22Rv1 (cell line): ENCODE results near the gene SPOCK2.

Experiments
- CTCF ChIP-seq: fragments of 450-650 bp; IDR thresholded peaks from 2 replicates; pipeline ENCODE4 v1.5.1; 2017; ENCODE audit warnings: mild to moderate bottlenecking
- ZFX ChIP-seq: fragments of 450-650 bp; IDR thresholded peaks from 2 replicates; pipeline ENCODE4 v1.6.1; 2017; ENCODE audit warnings: antibody characterized with exemption, borderline replicate concordance

GRCh38 chr10:72076756-72077155 is 11.6 kb downstream of the SPOCK2 start:
- TF ChIP-seq CTCF (no peak), ZFX (no peak)
